Adrenal gland (tissue), 5 donors: Measurements from ENCODE around the gene ABAT.

ENCODE experiments used
- CTCF ChIP-seq, 6 experiments: fragments of 450-650 bp in 4 of 6; fragments of 200-600 bp in 2 of 6; sonication (generic) in 1 of 6; IDR thresholded peaks; 1 replicate in 5 of 6; 2 replicates in 1 of 6; pipeline versions ENCODE4 v1.5.1 to v1.8.0; 2016 to 2021; ENCODE audit warnings: antibody characterized with exemption in 6 of 6, mild to moderate bottlenecking in 2 of 6, moderate library complexity in 1 of 6
- POLR2A ChIP-seq, 2 donors: fragments of 450-650 bp; IDR thresholded peaks; one replicate each; pipeline ENCODE4 v1.6.1; 2017; ENCODE audit warnings: antibody characterized with exemption in 2 of 2, mild to moderate bottlenecking in 2 of 2, moderate library complexity in 1 of 2
- donor health status: DM: no; HTN: no; CAD: no.

- no peak for TF ChIP-seq CTCF (IDR thresholded peaks at IDR 0.05)
- TF ChIP-seq POLR2A (IDR thresholded peaks at IDR 0.05) = no peak
Observed at GRCh38 chr16:8756755-8757154, 82.3 kb downstream of the ABAT start.
